Bronchial epithelial cell (primary cell): Measurements from ENCODE around the gene ITPKC. TPM values are rescaled to one million over a fixed set of nuclear protein-coding genes. Genes with fewer than 3 reads are reported as not detected.

ENCODE experiments used
- DNase-seq: peaks from one replicate; pipeline ENCODE4 v3.0.0-alpha.2; 2010; ENCODE audit warnings: low read depth
- FAIRE-seq: peaks from 2 replicates; lab custom pipeline; 2011; peaks lifted over from hg19 to GRCh38; lab: Jason Lieb, UNC
- H3K27me3 ChIP-seq: 2 replicates; pipeline ENCODE4 v1.5.1; 2011; ENCODE audit warnings: low read length; ENCODE audit not compliant: control insufficient read depth, insufficient read depth
- H3K36me3 ChIP-seq: 2 replicates; pipeline ENCODE4 v1.5.1; 2011; ENCODE audit warnings: low read length; ENCODE audit not compliant: control insufficient read depth, insufficient read depth
- H3K4me3 ChIP-seq: 2 replicates; pipeline ENCODE4 v1.5.1; 2011; ENCODE audit warnings: mild to moderate bottlenecking, low read depth, low read length, control low read depth
- total RNA-seq: library from RNA; depleted of rRNA; stranded (reverse); fragments of >200 nt; gene quantifications from 2 replicates; pipeline ENCODE4 v1.2.1, GENCODE V29; 2014
- TF ChIP-seq, protein P1 (sequence below): IDR thresholded peaks from 2 replicates; pipeline ENCODE4 v1.5.1; 2011; ENCODE audit warnings: mild to moderate bottlenecking, moderate library complexity, low read length, control low read depth, inconsistent platforms; ENCODE audit not compliant: insufficient read depth, severe bottlenecking

Gene ITPKC
- total RNA-seq, 1 donor from 2014 or later, result 26.9 TPM

DNA sequence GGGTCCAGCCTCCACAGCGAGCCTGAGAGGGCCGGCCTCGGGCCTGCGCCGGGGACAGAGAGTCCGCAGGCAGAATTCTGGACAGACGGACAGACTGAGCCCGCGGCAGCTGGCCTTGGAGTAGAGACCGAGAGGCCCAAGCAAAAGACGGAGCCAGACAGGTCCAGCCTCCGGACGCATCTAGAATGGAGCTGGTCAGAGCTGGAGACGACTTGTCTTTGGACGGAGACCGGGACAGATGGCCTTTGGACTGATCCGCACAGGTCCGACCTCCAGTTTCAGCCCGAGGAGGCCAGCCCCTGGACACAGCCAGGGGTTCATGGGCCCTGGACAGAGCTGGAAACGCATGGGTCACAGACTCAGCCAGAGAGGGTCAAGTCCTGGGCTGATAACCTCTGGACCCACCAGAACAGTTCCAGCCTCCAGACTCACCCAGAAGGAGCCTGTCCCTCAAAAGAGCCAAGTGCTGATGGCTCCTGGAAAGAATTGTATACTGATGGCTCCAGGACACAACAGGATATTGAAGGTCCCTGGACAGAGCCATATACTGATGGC lies 490 bp downstream of the ITPKC start:
- TF ChIP-seq, protein P1, sequence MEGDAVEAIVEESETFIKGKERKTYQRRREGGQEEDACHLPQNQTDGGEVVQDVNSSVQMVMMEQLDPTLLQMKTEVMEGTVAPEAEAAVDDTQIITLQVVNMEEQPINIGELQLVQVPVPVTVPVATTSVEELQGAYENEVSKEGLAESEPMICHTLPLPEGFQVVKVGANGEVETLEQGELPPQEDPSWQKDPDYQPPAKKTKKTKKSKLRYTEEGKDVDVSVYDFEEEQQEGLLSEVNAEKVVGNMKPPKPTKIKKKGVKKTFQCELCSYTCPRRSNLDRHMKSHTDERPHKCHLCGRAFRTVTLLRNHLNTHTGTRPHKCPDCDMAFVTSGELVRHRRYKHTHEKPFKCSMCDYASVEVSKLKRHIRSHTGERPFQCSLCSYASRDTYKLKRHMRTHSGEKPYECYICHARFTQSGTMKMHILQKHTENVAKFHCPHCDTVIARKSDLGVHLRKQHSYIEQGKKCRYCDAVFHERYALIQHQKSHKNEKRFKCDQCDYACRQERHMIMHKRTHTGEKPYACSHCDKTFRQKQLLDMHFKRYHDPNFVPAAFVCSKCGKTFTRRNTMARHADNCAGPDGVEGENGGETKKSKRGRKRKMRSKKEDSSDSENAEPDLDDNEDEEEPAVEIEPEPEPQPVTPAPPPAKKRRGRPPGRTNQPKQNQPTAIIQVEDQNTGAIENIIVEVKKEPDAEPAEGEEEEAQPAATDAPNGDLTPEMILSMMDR, result no peak
- Histone ChIP-seq H3K4me3 (peak overlapping the region; percentile 99), H3K36me3 (peaks cover 13% of the 10 kb centered on the region), H3K27me3 (no peaks in the 10 kb centered on the region)
- no peak for FAIRE-seq
- DNase-seq, result no peak

DNA sequence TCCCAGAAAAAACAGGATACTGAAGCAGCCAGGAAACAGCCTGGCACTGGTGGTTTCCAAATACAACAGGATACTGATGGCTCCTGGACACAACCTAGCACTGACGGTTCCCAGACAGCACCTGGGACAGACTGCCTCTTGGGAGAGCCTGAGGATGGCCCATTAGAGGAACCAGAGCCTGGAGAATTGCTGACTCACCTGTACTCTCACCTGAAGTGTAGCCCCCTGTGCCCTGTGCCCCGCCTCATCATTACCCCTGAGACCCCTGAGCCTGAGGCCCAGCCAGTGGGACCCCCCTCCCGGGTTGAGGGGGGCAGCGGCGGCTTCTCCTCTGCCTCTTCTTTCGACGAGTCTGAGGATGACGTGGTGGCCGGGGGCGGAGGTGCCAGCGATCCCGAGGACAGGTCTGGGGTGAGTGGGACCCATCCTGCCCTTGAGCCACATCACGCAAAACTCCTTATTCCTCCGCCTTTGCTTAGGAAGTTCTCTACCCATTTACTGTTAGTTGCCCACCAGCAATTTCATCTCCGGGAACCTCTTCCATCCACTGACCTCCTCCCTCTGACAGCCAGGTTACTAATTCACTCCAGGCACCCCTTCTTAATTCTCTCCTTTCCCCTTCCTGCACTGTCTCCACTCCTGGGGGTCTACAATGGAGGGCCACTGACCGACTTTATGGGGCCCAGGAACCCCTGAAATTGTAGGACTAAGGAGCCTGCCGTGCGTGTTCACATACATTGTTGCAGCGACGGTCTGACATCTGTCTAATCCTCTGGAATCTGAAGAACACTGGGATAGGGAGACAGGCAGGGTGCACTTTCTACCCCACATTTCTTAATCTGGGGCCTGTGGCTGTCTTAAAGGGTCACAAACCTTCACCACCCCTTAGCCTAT lies 1.2 kb downstream of the ITPKC start:
- peak overlapping the region; percentile 99 for H3K4me3 ChIP-seq
- TF ChIP-seq, protein P1, result no peak
- H3K27me3 ChIP-seq, result no peaks in the 10 kb centered on the region
- FAIRE-seq, result no peak
- DNase-seq, result peak; percentile 33
- H3K36me3 ChIP-seq, result peaks cover 13% of the 10 kb centered on the region

DNA sequence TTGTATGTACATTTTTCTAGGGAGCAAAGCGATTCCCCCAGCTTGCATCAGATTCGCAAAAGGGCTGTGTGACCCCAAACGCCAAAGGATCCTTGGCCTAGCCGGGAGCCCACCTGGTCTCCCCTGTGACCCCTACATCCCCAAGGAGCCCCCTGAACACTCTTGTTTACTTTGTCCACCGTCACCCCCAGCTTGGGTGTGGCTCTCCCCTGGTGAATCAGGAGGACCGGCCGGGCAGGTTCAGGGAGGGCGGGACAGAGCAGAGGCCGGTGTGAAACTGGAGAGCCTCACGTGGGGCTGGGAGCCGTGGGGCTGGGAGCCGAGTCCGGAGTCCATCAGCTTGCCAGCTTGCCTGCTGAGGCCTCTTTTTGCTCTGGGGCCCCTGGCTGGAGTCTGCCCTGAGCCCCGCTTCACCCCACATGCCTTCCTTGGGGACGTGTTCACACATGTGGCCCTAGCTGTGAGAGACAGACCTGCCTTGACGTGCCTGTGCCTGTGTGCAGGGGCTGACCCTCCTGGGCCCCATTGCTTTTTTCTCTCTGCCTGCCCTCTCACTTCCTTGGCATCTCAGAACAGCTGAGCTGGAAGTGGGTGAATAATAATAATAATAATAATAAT lies 2.0 kb downstream of the ITPKC start:
- TF ChIP-seq, protein P1, result no peak
- FAIRE-seq, result no peak
- Histone ChIP-seq H3K4me3 (peak overlapping the region; percentile 99), H3K27me3 (no peaks in the 10 kb centered on the region), H3K36me3 (peaks cover 16% of the 10 kb centered on the region)
- DNase-seq, result peak; percentile 92

DNA sequence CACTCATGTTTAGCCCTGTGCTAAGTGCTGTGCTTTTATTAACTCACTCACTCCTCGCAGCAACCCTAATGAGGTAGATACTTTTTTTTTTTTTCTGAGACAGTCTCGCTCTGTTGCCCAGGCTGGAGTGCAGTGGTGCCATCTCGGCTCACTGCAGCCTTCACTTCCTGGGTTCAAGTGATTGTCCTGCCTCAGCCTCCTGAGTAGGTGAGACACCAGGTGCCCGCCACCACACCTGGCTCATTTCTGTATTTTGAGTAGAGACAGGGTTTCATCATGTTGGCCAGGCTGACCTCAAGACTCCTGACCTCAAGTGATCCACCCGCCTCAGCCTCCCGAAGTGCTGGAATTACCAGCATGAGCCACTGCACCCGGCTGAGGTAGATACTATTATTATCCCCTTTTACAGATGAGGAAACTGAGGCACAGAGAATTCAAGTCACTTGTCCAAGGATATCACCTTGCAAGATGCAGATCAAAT lies 2.5 kb downstream of the ITPKC start:
- Histone ChIP-seq H3K4me3 (peak overlapping the region; percentile 99), H3K36me3 (peaks cover 21% of the 10 kb centered on the region), H3K27me3 (no peaks in the 10 kb centered on the region)
- TF ChIP-seq, protein P1, result no peak
- FAIRE-seq, result no peak
- DNase-seq, result no peak

DNA sequence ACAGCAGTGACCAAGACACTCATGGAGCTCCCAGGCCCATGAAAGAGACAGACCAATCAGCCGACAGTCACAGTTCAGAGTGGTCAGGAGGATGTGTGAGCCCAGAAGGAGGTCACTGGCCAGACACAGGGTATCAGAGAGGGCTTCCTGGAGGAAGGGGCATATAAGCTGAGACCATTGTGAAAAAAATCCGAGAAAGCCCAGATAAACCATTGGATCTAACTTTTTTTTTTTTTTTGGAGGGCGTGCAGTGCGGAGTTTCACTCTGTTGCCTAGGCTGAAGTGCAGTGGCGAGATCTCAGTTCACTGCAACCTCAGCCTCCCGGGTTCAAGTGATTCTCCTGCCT lies 4.2 kb downstream of the ITPKC start:
- no peak overlapping the region for H3K4me3 ChIP-seq

More for the DNA sequence above, 4.2 kb downstream of the ITPKC start:
- no peak for FAIRE-seq
- TF ChIP-seq, protein P1, result no peak
- DNase-seq, result no peak
- no peaks in the 10 kb centered on the region for H3K27me3 ChIP-seq
- H3K36me3 ChIP-seq, result peaks cover 29% of the 10 kb centered on the region
